HCT116 (cell line): ENCODE measurements around the gene WFDC1. TPM values are rescaled to one million over a fixed set of nuclear protein-coding genes. Genes with fewer than 3 reads are reported as not detected.

Experiments
- EZH2 ChIP-seq: fragments of 200-600 bp; sonication (generic); IDR thresholded peaks from 2 replicates; pipeline ENCODE4 v1.6.1; 2017; ENCODE audit warnings: antibody characterized with exemption, mixed run types
- FOSL1 ChIP-seq: IDR thresholded peaks from 2 replicates; pipeline ENCODE4 v1.6.1; 2012; ENCODE audit warnings: low read depth
- POLR2AphosphoS5 ChIP-seq: IDR thresholded peaks from 2 replicates; pipeline ENCODE4 v1.6.1; 2011; ENCODE audit warnings: mild to moderate bottlenecking, low read depth, low read length, moderate library complexity
- REST ChIP-seq: IDR thresholded peaks from 2 replicates; pipeline ENCODE4 v1.6.1; 2012; ENCODE audit warnings: low read depth
- SIN3A ChIP-seq: IDR thresholded peaks from 2 replicates; pipeline ENCODE4 v1.6.1; 2012; ENCODE audit warnings: low read depth
- SP1 ChIP-seq: IDR thresholded peaks from 2 replicates; pipeline ENCODE4 v1.6.1; 2012; ENCODE audit warnings: low read depth
- SRF ChIP-seq: IDR thresholded peaks from 2 replicates; pipeline ENCODE4 v1.6.1; 2012; ENCODE audit warnings: low read depth
- TCF7L2 ChIP-seq: IDR thresholded peaks from 2 replicates; pipeline ENCODE4 v1.7.0; 2011; ENCODE audit warnings: borderline replicate concordance, inconsistent platforms; ENCODE audit not compliant: insufficient read depth, insufficient read length; ENCODE audit errors: extremely low read depth
- ZBTB33 ChIP-seq: IDR thresholded peaks from 2 replicates; pipeline ENCODE4 v1.6.1; 2011; ENCODE audit warnings: mild to moderate bottlenecking, low read length, moderate library complexity; ENCODE audit not compliant: insufficient replicate concordance; ENCODE audit errors: extremely low read depth
- ZFX ChIP-seq: fragments of 450-650 bp; IDR thresholded peaks from 2 replicates; pipeline ENCODE4 v1.6.1; 2017
- total RNA-seq: library from RNA; stranded (reverse); gene quantifications from one replicate; pipeline ENCODE4 v1.2.1, GENCODE V29; 2021; ENCODE audit not compliant: unreplicated experiment

WFDC1 gene
- total RNA-seq, 1 experiment from 2014 or later: 0.42 TPM

GRCh38 chr16:84329016-84329415 is 34.3 kb downstream of the WFDC1 start (continued):
- TF ChIP-seq REST: no peak
- TF ChIP-seq ZFX: no peak
- TF ChIP-seq SRF: no peak
- TF ChIP-seq ZBTB33: no peak
- TF ChIP-seq POLR2AphosphoS5: no peak
- TF ChIP-seq SIN3A: no peak
- TF ChIP-seq SP1: no peak
- no peak for TF ChIP-seq TCF7L2
- no peak for TF ChIP-seq FOSL1
- no peak for TF ChIP-seq EZH2
